Ecto neural progenitor cell (in vitro differentiated cells): ENCODE measurements around the gene DQX1.

ENCODE experiments used
- DNase-seq: peaks from one replicate; pipeline ENCODE4 v3.0.0-alpha.2; 2018; ENCODE audit warnings: low spot score

Gene DQX1

DNA sequence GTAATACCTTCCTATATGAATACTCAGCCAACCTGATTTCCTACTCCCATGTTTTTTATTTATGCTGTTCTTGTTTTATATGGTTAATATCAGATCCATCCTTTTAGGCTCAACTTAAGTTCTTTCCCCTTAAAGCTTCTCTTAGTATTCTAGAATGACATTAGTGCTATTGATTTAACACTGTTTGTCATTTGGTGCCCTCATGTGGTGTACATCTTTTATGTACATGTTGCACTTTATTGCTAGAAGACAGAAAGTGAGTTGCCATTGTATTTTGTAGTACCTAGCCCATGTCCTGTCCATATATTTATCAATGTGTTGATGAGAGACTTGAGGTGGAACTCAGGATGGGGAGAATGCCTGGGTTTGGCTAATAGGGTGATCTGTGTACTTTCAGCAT lies 6.2 kb upstream of the DQX1 start:
- no peak for DNase-seq

- no peak for DNase-seq
Measured at GRCh38 chr2:74531666-74532065, 5.6 kb upstream of the DQX1 start.

DNA sequence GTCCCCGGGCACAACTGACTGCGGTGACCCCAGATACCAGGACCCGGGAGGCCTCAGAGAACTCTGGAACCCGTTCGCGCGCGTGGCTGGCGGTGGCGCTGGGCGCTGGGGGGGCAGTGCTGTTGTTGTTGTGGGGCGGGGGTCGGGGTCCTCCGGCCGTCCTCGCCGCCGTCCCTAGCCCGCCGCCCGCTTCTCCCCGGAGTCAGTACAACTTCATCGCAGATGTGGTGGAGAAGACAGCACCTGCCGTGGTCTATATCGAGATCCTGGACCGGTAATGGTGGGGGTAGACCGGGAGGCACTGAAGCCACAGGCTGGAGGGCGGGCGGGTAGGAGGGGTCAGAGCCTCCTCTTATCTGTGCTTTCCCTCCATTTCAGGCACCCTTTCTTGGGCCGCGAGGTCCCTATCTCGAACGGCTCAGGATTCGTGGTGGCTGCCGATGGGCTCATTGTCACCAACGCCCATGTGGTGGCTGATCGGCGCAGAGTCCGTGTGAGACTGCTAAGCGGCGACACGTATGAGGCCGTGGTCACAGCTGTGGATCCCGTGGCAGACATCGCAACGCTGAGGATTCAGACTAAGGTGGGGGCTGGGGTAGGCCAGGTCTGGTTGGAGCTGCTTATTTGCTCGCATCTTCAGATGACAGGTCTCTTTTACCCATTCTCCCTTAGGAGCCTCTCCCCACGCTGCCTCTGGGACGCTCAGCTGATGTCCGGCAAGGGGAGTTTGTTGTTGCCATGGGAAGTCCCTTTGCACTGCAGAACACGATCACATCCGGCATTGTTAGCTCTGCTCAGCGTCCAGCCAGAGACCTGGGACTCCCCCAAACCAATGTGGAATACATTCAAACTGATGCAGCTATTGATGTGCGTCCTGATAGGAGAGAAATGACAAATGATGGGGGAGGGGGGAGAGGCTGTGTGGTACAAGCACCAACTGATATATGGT lies 4.5 kb upstream of the DQX1 start:
- no peak for DNase-seq

DNA sequence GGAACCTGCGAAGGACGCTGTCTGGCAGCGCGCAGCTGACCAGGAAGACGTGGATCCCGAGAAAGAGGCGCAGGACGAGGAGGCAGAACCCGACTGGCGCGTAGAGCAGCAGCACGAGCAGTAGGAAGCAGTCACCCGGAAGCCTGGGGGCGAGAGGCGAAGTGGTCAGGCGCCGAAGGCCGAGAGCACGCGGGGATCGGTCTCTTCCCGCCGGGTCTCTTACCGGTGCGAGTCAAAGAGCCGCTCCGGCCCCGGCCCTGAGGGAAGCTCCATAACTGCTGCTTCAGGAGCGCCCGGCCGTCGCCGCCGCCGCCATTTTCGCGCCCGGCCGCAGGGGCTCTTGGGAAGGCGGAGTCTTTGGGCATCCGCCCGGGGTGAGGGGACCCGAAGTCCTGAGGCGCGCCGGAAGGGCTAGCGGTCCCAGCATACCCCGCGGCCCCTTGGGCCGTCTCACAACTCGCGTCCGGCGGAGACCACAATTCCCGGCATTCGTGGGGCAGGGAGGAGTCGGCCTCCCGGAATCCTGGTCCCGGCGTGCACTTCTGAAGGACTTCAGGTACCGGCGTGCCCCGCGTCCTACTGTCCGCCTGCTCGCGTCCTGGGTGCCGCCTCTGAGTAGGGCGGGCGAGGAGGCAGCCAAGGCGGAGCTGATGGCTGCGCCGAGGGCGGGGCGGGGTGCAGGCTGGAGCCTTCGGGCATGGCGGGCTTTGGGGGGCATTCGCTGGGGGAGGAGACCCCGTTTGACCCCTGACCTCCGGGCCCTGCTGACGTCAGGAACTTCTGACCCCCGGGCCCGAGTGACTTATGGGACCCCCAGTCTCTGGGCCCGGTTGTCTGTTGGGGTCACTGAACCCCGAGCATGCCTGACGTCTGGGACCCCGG lies 3.6 kb upstream of the DQX1 start, which contains the start of the genes AUP1 and HTRA2:
Gene AUP1 (minus strand): TSS at position 350 of the 882 bp plus-strand sequence. CDS start 77 bp downstream, at position 273.
Gene HTRA2 (plus strand): TSS at position 577 of the 882 bp plus-strand sequence. CDS start 74 bp downstream, at position 651.
- DNase-seq = peak; percentile 99

DNA sequence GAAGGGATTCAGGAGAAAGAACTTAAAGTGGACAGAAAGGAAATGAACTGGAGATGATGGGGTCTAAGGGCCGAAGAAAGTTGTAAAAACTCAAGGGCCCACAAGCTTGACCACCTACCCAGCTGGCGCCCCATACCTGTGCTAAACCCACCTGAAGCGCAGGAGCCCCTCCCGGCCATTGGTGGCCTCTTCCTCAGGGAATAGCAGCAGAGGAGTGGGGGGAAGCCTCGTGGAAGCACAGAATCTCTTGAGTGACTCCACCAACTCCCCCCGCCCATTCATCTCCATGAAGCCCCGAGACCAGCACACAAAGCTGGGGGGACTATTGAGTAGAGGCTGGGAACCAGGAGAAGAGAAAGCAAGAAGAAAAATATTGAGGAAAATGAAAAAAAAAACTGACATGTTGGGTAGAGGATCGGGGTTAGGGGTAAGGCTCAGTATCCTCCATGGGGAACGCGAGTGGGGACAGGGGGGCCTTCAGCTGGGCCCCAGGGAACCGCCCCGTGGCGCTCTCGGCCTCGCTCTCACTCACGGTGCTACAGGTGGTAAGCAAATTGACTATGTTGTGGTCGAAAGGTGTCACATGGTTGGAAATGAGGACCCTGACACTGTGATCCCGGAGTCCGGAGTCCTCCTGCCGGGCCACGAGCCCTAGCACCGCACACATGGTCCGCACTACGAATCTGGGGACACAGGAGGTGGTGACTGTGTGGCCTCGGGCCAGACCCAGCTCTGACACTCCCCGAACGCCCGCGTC lies 2.7 kb upstream of the DQX1 start:
- no peak for DNase-seq

DNA sequence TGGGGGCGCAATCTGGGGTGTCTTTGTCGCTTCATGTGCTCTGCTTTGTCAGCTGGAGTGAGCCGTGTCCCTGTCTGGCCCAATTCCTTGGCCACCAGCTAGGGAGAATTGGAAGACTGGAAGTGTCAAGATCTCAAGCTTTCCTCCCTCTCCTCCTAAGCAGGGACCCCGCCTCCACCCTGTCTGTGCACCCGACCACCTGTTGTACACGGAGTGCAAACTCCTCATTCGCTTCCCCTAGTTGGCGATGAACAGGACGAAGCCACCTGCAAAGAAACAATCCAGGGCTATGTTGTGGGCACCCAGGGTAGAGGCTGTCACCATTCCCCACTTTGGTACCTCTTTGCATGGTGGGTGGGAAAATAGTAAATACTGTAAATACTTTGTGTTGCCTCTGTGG lies 1.7 kb upstream of the DQX1 start:
- no peak for DNase-seq

DNA sequence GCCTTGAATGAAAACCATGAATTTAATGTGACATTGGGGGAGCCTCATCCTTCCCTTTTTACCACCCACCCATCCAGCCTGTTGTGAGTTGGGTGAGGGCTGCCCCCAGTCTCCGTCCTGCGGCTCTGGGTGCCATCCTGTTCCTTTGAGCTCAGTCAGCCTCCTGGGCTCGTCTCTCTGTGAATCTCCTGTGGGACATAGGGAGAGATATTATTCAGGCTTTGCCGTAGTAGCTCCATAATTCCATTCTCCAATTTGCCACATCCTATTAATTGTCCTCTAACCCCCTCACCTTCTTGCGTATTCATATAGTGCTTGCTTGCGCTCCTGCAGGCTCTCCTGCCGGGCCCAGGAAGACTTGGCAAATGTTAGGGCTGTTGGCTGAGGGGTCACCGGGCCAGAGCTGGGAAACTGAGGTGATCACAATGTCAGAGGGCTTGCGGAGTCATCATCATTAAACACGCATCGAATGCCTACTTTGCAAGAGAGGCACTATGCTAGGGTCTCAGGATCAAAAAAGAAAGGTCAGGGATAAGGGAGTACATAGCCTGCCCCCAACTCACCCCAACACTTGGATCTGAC lies 709 bp upstream of the DQX1 start:
- DNase-seq = no peak

- no peak for DNase-seq
Measured at GRCh38 chr2:74524955-74525716, 895 bp downstream of the DQX1 start.

DNA sequence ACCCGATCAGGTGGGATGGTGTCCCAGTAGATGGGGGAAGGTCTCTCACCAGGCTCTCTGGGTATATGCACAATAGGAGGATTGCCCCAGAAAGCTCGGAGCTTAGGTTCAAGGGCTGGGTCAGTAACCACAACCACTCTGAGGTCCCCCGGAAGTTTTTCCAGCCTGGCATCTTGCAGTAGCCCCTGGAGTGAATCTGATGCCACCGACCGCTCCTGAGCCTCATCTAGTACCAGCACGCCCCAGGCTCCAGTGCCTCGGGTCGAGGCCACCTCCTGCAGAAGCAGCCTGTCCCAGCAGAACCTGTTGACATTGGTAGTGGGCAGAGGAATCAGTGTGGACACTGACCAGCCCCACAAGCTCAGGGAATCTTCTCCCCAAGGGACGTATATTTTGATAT lies 2.0 kb downstream of the DQX1 start:
- DNase-seq = no peak

- DNase-seq = no peak
Measured at GRCh38 chr2:74522516-74522915, 3.5 kb downstream of the DQX1 start.

- DNase-seq = no peak
Measured at GRCh38 chr2:74516650-74517049, 9.4 kb downstream of the DQX1 start.

GRCh38 chr2:74515981-74516633 lies 9.9 kb downstream of the DQX1 start:
- DNase-seq = peak; percentile 82

DNA sequence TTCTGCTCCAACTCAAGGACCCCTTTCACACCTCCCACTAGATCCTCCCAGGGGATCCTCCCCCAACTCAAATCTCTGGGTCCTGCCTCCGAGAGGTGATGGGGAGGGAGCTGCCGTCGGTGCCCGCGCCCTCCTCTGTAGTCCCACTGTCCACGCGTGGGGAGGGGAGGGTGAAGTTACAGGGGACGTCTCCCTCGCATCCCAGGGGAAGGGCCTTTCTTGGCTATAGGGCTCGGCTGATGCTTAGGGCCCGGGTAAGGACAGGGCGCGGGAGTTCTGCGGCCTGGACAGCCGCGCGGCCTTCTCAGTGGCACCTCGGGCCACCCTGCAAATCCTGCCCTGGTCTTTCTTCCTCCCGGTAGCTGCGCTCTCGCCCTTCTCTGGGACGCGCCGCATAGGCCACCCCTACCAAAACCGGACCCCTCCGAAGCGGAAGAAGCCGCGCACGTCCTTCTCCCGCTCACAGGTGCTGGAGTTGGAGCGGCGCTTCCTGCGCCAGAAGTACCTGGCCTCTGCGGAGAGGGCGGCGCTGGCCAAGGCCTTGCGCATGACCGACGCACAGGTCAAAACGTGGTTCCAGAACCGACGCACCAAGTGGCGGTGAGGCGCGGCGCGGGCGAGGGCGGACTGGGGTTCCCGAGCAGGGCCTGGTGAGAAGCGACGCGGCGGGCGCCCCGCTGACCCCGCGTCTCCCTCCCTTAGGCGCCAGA lies 10.6 kb downstream of the DQX1 start:
- DNase-seq = peak; percentile 61

DNA sequence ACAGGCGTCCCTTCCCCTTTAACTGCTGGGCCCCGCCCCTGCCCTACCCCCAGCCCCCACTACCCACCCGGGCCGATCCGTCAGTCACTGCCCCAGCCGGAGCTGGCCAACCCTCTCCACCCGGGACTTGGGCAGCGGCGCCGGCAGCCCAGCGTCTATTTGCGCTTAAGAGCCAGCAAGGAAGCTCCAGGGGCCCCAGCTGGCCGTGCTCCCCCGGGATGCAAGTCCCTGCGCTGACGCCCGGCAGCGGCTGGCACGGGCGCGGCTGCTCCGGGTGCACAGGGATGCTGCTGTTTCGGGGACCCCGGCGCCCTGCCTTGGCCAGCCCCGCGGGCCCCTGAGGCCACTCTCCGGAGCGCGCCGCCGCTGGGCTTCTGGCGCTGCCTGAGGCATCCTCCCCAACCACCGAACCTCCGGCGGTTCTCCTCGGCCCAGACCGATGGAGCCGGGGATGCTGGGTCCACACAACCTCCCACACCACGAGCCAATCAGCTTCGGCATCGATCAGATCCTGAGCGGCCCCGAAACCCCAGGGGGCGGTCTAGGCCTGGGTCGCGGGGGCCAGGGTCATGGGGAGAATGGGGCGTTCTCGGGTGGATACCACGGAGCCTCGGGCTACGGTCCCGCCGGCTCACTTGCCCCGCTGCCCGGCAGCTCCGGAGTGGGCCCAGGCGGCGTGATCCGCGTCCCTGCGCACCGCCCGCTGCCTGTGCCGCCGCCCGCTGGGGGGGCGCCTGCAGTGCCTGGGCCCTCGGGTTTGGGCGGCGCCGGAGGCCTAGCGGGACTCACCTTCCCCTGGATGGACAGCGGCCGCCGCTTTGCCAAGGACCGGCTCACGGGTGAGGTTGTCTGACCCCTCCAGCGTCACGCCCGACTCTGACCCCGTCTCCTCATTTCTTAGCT lies 11.4 kb downstream of the DQX1 start, which contains the start of gene TLX2:
Gene TLX2 (plus strand): TSS at position 83 of the 903 bp plus-strand sequence. CDS start 357 bp downstream, at position 440.
- DNase-seq = peak; percentile 64

GRCh38 chr2:74513605-74514367 lies 12.2 kb downstream of the DQX1 start:
- peak; percentile 62 for DNase-seq

GRCh38 chr2:74512744-74513604 lies 13.1 kb downstream of the DQX1 start:
- peak; percentile 82 for DNase-seq
